GM18873 (cell line): ENCODE measurements around the gene LAMA5.

Source experiments
- ATAC-seq: cut with Tn5 transposase; IDR thresholded peaks from one replicate; pipeline ENCODE4 v1.9.1; 2021; ENCODE audit warnings: mild to moderate bottlenecking, moderate library complexity, moderate number of reproducible peaks; ENCODE audit not compliant: unreplicated experiment, low FRiP score

LAMA5 gene

DNA sequence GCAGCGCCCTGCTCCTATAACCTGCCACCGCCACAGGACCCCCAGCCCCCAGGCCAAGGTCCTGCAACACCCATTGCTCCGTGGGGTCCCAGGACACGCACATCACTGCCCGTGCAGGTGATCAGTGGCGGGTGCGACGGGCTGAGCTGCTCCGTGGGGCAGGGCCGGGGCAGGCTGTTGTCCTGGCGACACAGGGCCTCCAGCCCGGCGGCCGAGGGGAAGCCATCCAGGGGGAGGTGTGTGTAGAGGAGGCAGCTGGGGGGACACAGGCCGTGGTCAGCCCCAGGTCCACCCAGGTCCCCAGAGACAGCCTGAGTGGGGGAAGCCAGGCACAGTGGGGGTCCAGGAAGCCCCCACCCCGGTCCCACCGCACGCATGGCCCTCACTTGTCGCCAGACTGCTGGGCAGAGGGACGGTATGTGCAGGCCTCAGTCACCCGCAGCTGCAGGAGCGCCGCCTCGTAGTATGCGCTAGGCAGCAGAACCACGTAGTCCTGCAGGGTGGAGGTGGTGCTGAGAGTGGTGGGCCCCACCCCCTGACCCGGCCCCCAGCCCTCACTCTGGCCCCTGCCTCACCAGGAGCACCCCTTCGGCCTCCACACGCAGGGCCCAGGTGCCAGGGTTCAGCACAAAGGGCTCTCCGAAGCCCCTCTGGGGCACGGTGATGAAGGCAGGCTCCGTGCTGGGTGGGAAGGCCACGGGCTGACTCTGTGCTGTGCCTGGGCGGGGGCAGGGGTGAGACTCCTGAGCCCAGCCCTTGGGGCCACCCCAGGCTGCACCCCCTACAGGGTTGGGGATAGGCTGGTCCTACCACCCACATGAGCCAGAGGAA is 33.9 kb downstream of the LAMA5 start:
- no peak for ATAC-seq

DNA sequence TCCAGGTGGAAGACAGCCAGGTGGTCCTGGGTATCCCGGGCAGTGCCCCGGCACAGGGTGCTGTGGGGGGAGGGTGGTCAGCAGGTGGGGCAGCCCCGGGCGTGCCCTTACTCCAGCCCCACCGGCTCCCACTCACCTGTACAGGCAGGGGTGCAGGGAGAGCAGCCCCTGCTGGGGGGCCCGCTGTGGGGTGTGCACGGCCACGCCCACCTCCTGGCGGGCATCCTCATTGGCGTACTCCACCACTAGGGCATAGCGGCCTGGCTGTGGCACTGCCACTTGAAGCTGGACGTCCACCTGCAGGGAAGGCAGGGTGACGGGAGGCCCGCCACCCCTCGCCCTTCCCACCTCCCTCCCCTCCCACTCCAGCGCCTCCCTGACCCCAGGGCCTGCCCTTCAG is 34.7 kb downstream of the LAMA5 start:
- ATAC-seq, result no peak

DNA sequence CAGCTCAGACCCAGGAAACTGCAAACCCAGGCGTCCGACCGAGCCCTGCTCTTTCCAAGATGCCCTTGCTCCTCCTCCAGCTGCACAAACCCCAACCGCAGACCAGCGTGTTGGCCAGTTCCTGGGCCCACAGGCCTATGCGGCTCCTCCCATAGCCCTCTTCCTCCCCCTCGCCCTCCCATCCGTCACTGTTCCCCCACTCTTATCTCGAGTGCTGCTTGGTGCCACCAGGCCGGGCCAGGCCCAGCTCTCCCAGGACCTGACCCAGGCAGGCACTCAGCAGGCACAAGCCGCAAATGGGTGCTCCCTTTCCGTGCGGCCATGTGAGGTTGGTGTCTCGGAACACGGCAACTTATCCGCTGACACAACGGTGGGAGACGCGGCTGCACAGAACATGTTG is 35.8 kb downstream of the LAMA5 start:
- ATAC-seq, result no peak

DNA sequence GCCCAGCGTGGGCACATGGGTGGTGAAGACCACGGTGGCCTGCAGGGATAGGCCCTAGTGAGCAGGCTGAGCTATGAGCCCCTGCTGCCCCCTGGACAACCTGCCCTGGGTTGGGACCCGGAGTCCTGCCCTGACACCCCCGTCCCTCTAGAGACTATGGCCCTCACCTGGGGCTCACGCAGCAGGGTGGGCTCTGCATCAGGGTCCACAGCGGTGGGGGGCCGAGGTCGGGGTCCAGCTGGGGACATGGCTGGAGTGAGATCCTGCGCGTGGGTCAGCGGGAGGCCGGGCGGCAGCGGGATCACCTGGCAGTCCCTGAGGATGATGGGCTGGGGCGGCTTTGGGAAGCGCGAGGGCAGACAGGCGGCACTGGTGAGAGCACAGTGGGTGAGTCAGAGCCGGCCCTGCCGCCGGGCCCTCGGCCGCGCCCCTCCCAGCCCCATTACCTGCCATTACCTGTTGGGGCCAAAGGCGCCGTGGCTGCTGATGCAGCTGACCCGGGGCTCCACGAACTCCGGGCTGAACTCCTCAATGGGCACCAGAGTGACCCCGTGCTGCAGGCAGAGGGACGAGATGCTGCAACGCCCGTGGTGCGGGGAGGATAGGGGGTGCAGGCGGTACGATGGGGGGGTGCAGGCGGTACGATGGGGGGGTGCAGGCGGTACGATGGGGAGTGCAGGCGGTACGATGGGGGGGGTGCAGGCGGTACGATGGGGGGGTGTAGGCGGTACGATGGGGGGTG is 36.4 kb downstream of the LAMA5 start:
- no peak for ATAC-seq

DNA sequence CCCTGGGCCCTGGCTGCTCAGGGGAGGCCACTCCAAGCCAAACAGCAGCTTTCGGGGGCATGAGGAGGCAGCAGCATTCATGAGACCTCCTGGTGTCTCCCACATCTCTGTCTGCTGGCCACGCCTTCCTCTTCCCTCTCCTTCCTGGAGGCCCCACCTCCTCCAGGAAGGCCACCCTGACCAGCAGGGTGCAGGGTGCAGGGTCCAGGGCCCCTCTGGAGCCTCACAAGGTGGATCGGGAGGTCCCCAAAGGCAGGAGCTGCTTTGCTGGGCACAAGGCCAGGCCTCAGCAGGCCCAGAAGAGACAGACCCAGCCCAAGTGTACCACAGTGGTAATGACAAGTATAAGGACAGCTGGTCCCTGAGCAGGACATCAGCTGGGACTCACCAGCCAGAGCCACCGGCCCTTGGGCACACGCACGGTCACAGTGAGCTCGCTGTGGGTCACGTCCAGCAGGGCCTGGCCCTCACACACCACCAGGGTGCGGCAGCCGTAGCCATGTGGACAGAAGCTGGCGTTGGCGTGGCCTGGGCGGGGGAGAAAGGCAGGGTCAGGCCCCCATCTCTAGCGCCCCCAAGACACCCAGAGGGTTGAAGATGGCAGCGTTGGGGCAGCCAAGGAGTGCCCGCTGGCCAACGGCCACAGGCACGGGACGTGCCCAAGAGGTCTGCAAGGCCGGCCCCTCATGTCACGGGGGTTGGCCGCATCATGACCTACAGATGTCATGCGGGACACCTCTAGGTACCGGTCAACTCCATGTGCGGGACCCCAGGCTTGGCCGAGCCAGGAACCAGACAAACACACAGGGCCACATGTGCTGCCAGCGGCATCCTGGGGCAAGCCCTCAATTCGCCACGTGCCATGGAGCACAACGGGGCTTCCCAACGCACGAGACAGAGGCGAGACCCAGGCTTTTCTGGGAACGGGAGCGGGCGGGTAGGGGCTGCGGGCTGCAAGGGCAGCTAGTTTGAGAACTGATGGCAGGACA is 37.4 kb downstream of the LAMA5 start:
- ATAC-seq, result no peak

DNA sequence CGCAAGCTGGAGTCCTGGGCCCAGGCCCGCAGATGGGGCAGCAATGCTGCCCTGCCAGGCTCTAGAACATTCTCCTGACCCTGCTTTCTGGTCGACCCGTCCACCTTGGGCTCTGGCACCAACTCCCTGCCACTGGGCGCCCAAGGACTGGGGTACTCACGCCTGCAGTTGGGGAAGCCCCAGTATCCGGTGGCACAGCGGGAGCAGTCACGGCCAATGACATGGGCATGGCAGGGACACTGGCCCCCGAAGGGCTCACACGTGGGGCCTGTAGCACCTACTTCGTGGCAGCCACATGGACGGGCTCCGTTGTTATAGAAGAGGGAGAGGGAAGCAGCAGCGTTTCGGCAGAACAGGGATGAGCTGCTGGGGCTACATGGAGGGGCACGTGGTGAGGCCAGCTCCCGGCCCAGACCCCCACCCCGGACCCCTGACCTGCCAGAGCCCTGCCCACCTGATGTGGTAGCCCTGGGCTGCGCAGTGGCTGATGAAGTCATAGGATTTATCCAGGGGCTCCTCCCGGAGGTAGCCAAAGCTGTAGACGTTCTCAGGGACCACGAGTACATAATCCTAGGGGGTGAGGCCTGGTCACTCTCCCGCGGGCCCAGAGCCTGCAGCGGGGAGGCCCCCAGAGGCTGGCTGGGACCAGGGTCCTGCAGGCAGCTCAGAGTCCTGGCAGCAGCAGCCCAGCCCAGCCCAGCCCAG is 38.3 kb downstream of the LAMA5 start:
- no peak for ATAC-seq

DNA sequence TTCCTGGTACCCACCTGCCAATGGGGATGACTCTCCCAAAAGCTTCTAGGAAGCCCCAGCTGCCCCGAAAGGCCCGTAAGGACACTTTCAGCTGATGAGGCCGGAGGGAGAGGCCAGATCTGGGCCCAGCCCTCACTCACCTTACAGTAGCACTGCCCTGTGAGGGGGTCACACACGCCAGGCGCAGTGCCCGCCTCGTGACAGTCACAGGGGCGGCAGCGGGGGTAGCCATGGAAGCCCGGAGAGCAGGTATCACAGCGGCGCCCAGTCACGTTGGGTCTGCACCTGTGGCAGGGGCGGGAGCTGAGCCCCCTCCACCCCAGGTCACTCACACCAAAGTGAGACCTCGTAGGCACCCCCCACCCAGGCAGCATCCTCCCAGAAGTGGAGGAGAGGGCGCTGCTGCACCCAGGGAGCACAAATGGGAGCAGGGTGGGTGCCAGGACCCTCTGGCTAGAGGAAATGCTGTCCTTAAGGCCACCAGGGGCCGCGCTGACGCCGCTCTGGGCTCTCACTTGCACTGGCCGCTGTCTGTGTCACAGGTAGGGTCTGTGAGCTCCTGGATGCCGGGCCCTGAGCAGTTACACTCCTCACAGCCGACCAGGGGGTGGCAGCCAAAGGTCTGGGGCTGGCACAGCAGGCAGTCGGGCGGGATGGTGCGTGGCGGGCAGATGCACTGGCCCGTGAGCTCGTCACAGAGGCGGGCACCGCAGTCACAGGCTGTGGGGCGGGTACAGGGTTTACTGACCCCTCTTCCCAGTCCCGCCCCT is 39.2 kb downstream of the LAMA5 start:
- no peak for ATAC-seq

DNA sequence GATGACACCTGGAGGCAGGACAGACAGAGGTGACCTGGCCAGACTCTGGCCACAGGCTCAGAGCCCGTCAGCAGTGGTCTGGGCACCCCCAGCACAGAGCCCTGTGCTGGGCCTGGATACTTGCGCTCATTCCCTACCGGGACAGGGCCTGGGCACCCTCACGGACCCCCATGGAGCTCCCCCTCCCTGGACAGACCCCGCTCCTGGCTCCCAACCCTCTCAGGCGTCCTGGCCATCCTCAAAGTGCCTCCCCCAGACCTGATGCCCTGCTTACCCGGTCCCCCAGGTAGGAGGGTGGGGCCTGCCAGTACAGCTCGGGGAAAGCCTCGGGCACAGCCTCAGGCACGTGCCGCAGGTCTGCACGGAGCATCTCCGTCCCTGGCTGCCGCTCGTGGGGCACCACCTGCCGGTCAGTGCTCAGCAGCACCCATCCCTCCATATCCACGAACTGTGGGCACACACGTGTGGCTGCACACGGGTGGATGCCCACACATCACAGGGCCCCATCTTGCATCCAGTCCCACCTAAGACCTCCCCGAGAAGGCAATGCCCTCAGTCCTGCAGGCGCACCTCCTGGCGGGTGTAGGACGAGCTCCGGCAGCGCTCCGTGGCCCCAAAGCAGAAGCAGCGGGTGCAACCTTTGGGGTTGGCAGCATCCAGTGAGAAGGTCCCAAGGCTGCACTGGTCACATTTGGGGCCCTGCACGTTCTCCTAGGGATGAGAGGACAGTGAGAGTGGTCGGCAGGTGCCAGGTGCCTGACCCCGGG is 40.0 kb downstream of the LAMA5 start:
- ATAC-seq, result no peak

DNA sequence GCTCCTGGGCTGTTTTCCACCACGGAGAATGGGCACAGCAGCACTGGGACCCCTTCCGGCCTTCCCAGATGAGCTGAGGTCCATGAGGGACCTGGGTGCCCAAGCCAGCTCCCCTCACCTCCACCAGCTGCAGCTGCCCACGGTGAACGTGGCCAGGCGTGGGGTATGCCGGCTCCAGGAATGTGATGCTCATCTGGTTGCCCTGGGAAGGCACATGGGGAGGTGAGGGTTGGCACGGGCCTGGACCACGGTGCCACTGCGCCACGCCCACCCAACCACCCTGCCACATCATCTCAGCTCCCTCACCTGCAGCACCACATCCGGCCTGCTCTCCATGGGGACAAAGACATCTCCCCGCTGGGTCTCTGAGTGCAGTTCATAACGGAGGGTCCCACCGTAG is 40.6 kb downstream of the LAMA5 start:
- no peak for ATAC-seq

DNA sequence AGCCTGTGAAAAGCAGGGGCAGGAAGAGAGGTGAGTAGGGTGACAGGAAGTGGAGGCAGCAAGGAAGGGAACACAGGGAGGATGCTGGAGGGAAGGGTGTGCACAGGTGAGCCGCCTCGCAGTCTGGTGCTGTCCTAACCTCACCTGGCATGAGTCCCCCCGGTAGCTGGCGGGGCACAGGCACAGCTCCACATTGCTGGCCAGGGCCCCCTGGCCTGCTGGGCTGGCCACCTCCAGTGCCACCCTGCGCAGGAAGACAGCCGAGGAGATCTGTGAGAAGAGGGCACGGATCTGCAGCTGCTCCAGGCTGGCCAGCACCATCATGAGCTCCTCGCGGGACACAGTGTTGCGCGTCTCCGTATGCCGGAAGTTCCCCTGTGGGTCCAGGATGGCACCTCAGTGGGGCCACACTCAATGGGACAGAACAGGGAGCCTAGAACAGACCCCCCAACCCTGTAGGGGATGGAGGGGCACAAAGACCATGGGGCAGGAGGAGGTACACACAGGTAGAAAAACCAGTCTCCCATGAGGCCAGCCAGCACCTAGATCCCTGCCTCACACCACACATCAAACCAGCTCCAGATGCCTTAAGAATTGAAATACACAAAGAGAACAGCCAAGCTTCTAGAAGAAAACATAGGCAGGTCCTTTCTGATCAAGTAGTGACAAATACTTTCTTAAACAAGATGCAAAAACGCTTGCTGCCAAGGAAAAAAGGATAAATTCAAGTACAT is 41.8 kb downstream of the LAMA5 start:
- ATAC-seq, result no peak

DNA sequence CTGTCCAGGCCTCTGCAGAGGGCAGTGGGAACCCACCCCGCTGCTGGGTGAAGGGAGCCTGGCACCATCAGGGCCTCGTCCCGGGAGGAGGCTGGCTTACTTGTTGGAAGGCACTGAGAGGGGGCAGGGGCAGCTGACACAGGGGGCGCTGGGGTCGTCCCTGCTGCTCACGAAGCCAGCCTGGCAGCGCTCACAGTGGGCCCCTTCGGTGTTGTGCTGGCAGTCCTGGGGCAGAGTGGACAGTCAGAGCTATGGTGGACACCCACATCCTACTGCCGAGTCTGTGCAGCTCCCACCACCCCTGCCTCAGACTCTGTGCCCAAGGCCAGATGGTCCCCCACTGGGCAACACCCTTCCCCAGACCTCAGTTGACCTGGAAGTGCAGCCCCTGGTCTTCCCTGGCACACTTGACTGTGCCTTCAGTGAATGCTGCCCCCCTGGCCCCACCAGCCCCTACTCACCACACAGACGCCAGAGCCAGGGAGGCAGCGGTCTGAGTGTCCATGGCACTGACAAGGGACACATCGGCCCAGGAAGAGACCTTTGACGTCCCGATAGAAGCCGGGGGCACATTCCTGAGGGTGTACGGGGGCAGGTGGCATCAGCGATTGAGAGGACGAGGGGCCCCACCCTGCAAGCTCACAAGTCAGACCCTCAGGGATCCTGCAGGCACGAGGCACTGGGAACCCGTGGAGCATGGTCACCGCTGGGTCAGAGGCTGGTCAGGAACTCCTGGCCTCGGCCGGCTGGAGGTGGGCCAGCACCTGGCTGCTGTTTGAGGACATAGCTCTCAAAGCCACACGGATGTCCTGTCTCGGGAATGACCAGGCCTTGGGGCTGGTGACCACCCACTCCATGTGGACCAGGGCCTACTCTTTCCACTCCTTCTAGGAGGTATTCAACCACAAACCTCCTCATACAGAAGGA is 42.9 kb downstream of the LAMA5 start:
- no peak for ATAC-seq

DNA sequence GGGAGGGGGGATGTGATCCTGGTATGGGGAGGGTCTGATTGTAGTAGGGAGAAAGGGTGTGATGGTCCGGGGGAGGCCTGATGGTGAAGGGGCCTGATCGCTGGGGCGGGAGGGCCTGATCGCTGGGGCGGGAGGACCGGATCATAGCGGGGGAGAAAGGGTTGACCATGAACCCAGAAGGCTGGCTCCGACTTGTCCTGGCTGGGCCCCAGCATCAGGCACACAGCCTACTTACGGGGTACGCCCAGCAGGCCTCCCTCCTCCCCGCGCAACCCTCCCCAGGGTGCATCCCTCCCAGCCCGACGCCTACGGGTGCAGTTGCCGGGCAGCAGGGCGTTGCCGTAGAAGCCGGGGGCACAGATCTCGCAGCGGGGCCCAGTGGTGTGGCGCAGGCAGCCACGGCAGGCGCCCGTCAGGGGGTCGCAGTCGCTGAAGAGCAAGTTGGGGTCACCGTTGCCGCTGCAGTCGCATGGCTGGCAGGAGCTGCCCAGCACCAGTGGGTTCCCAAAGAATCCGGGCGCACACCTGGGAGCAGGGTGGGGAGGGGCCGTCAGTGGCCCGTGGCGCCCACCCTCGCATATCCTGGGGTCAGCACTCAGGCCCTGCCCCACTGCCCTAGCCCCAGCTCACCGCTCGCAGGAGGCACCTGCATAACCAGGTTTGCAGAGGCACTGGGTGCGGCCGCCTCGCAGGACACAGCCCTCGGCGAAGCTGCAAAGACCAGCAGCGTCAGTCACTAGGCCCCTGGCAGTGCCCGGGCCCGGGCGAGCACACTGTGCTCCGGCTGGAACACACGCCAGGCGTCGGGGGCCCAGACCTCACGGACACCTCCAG is 43.7 kb downstream of the LAMA5 start:
- ATAC-seq, result no peak

DNA sequence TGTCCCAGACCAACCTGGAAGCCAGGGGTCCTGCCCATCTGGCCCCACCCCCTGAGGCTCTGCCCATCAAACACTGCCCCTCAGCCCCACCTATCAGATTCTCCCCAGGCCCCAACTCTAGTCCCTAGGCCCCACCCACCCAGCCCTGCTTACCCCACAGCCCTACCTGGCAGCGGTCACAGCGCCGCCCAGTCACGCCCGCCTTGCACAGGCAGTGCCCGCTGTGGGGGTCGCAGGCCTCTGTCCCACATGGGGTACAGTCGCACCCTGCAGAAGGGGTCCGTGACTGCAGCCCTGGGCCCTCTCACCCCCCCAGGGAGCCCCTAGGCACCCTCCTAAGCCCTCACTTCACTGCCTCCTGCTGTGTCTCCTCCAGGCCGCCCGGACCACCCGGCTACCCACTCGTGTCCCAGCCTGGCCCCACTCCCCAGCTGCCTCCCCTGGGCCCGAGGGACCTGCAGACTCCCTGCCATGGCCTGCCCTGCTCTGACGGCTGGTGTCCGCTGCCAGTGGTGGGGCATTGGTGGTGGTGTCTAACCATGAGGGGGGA is 44.5 kb downstream of the LAMA5 start:
- ATAC-seq, result no peak

DNA sequence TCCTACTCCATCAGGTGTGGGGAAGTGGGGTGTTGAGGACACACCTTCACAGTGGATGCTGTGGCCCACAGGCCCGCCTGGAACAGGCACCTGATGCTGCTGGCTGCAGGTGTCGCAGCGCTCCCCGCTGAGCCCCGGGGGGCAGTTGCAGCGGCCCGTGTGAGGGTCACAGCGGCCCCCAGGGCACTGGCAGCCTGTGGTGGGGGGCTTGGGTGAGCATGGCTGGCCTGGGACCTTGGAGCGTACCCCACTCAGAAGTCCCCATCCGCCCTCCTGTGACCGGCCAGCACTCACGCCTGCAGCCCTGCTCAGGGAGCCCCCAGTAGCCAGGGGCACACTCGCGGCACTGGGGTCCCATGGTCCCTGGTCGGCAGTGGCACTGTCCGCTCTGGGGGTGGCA is 45.1 kb downstream of the LAMA5 start:
- no peak for ATAC-seq

DNA sequence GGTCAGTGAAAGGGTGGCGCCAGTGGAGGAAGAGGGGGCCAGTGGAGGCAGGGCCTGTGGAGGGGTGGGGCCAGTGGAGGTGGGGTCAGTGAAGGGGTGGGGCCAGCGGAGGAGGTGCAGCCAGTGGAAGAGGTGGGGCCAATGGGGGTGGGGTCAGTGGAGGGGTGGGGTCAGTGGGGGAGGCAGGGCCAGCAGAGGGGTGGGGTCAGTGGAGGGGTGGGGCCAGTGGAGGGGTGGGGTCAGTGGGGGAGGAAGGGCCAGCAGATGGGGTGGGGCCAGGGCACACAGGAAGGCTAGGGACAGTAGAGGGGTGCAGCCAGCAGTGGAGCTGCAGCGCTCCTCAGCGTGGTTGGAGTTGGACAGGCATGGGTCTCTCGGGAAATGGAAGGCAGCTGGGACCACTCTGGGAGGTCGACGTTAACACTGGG is 45.6 kb downstream of the LAMA5 start:
- ATAC-seq, result no peak
